ENCODE results near the gene KCNG1.

The KCNG1 gene

GRCh38 chr20:51036226-51036625 lies 13.3 kb upstream of the KCNG1 start:
- DNase-seq (ENCODE audit: low read depth): no peak

GRCh38 chr20:51034988-51035656 lies 12.2 kb upstream of the KCNG1 start:
- no peak for DNase-seq (ENCODE audit: low read depth)

- no peak for DNase-seq (ENCODE audit: low read depth)
Measured at GRCh38 chr20:51034476-51034875, 11.6 kb upstream of the KCNG1 start.

- no peak for DNase-seq (ENCODE audit: low read depth)
Measured at GRCh38 chr20:51029963-51030920, 7.3 kb upstream of the KCNG1 start.

- DNase-seq (ENCODE audit: low read depth): no peak
Measured at GRCh38 chr20:51029556-51029955, 6.6 kb upstream of the KCNG1 start.

- DNase-seq (ENCODE audit: low read depth): no peak
Measured at GRCh38 chr20:51028616-51029212, 5.8 kb upstream of the KCNG1 start.

GRCh38 chr20:51027035-51027795 lies 4.3 kb upstream of the KCNG1 start:
- DNase-seq (ENCODE audit: low read depth): no peak

GRCh38 chr20:51026269-51026668 lies 3.4 kb upstream of the KCNG1 start:
- no peak for DNase-seq (ENCODE audit: low read depth)

GRCh38 chr20:51024761-51025160 lies 1.9 kb upstream of the KCNG1 start:
- DNase-seq (ENCODE audit: low read depth): no peak

GRCh38 chr20:51023617-51024155 lies 779 bp upstream of the KCNG1 start:
- no peak for DNase-seq (ENCODE audit: low read depth)

GRCh38 chr20:51022227-51022802 lies 592 bp downstream of the KCNG1 start:
- DNase-seq (ENCODE audit: low read depth): no peak

GRCh38 chr20:51021067-51022025 lies 1.6 kb downstream of the KCNG1 start:
- DNase-seq (ENCODE audit: low read depth): no peak

- no peak for DNase-seq (ENCODE audit: low read depth)
Measured at GRCh38 chr20:51020657-51021056, 2.2 kb downstream of the KCNG1 start.

GRCh38 chr20:51019656-51020592 lies 3.0 kb downstream of the KCNG1 start:
- no peak for DNase-seq (ENCODE audit: low read depth)

GRCh38 chr20:51017251-51017650 lies 5.7 kb downstream of the KCNG1 start:
- no peak for DNase-seq (ENCODE audit: low read depth)

GRCh38 chr20:51016521-51016920 lies 6.4 kb downstream of the KCNG1 start:
- DNase-seq (ENCODE audit: low read depth): no peak

GRCh38 chr20:51014797-51015722 lies 7.8 kb downstream of the KCNG1 start:
- peak; percentile 14 for DNase-seq (ENCODE audit: low read depth)
